K562 treated with DMSO at 1 percent for 12 hours (cell line): ENCODE results near the gene PRPSAP2. TPM values are rescaled to one million over a fixed set of nuclear protein-coding genes. Genes with fewer than 3 reads are reported as not detected.

ENCODE experiments used
- total RNA-seq: library from RNA; unstranded; fragments of 300-600 nt; gene quantifications from 2 replicates; pipeline ENCODE4 v1.2.3, GENCODE V29; 2022; ENCODE audit not compliant: insufficient read depth

PRPSAP2 gene, protein sequence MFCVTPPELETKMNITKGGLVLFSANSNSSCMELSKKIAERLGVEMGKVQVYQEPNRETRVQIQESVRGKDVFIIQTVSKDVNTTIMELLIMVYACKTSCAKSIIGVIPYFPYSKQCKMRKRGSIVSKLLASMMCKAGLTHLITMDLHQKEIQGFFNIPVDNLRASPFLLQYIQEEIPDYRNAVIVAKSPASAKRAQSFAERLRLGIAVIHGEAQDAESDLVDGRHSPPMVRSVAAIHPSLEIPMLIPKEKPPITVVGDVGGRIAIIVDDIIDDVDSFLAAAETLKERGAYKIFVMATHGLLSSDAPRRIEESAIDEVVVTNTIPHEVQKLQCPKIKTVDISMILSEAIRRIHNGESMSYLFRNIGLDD
- total RNA-seq = 19.8 and 32.7 TPM in 2 replicates

DNA sequence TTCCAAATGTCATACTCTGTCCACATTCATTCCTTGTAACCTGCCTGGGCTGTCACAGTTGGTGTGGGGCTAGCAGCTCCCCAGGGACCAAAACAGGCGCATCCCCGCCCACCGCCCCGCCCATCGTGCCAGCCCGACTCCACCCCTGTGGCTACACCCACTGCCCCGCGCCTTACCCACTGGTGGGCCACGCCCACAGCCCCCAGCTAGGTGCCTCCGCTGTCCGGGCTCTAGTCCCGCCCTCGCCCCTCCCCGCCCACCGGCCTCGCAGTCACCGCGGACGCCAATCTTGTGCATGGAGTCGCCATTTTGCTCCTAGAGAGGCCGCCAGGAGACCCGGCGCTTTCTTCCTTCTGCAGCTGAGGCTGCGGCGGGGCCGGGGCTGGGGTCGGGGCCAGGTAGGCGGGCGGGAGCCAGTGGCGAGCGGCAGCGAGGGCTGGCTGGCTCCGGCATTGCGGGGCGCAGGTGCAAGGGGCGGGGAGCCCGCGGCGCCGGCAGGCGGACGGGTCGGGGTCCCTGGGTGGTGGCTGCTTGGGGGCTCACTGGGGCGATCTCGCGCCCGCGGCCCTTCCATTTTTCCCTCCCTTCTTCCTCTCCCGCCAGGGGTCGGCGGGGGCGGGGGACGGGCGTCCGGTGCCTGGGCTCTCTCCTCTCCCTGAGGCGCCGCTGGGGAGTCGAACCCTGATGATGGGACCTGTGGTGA is at the start of gene PRPSAP2:
Gene PRPSAP2, plus strand, starts transcription at position 268 of the 703 bp plus-strand sequence. CDS start 7,703 bp downstream, outside the sequence.

DNA sequence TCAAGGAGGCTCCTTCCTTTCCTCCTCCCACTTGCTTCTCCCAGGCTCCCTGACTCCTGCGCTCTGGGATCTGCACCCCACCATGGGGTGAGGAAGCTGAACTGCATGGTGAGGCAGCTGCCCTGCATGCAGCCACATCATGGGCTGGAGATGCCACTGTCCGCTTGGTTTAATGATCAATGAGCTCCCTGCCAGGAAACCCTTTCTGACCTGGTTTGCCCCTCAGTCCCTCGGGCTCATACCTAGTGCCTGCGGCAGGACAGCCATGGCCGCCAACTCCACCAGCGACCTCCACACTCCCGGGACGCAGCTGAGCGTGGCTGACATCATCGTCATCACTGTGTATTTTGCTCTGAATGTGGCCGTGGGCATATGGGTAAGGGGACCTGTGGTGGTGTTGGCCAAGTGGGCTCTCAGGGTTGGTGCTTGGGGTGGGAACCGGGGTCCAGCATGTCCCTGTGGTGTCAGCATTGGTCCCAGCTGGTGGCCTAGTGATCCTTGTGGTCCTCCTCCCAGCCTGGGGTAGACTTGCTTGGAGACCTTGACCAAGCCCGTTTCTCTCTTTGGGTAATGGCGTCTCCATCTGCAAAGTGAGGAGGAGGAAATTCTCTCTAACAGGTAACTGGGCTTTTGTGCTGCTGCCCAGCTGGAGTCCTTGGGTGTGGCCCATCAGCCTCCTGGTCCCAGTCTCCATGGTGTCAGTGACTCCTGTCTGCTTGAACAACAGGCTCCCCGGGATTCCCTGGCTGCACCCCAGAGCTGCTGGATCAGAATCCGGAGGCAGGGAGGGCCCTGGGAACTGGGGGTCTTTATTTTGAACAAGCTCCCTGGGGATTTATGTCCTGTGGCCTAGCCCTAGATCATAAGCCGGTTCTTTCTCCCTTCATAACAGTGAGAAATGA is 94.3 kb downstream of the PRPSAP2 start, which contains the start of gene SLC5A10:
Gene SLC5A10, plus strand, starts transcription at position 225 of the 902 bp plus-strand sequence. Its CDS starts 41 bp downstream, at position 266.

Other genes with a start within 250 kb of the PRPSAP2 start
- not detected in 2 replicates for gene TBC1D28, start 213.7 kb upstream of the PRPSAP2 start, total RNA-seq
- 1.4 and 1.7 TPM in 2 replicates for gene FOXO3B, start 175.8 kb upstream of the PRPSAP2 start, total RNA-seq
- not detected in 2 replicates for gene FBXW10, start 114.1 kb upstream of the PRPSAP2 start, total RNA-seq
- 8.3 and 21.4 TPM in 2 replicates for gene TVP23B, start 76.9 kb upstream of the PRPSAP2 start, total RNA-seq
- gene SLC5A10, start 94.0 kb downstream of the PRPSAP2 start, total RNA-seq = not detected in 2 replicates
- gene FAM83G, start 146.6 kb downstream of the PRPSAP2 start, total RNA-seq = 3.4 and 8.1 TPM in 2 replicates
- gene GRAP, start 188.8 kb downstream of the PRPSAP2 start, total RNA-seq = not detected in 2 replicates